ENCODE data around the gene GGCX.
"Not testable (repeated sequence)": the region's sequence is repeated elsewhere in the genome, so short reads cannot be mapped to it uniquely, and the experiment has no call there.

The GGCX gene

GRCh38 chr2:85593023-85593422, 31.7 kb upstream of the GGCX start:
- TF ChIP-seq CTCF (IDR thresholded peaks at IDR 0.05; ENCODE audit: insufficient read depth, low read depth, low read length, missing control alignments) = no peak
- H3K4me3 ChIP-seq (ENCODE audit: low read depth, low read length) = no peak overlapping the region
- DNase-seq (ENCODE audit: low read depth) = no peak

- not testable (repeated sequence) for DNase-seq (ENCODE audit: low read depth); H3K4me3 ChIP-seq (ENCODE audit: low read depth, low read length)
These were observed 31.0 kb upstream of the GGCX start for GRCh38 chr2:85592299-85592698.

- DNase-seq (ENCODE audit: low read depth) = no peak
- TF ChIP-seq CTCF (IDR thresholded peaks at IDR 0.05; ENCODE audit: insufficient read depth, low read depth, low read length, missing control alignments) = no peak
- H3K4me3 ChIP-seq (ENCODE audit: low read depth, low read length) = no peak overlapping the region
These were observed 30.3 kb upstream of the GGCX start for GRCh38 chr2:85591563-85591962.

- no peak for DNase-seq (ENCODE audit: low read depth)
- H3K4me3 ChIP-seq (ENCODE audit: low read depth, low read length) = no peak overlapping the region
- TF ChIP-seq CTCF (IDR thresholded peaks at IDR 0.05; ENCODE audit: insufficient read depth, low read depth, low read length, missing control alignments) = no peak
These were observed 29.7 kb upstream of the GGCX start for GRCh38 chr2:85590950-85591349.

GRCh38 chr2:85589982-85590791, 28.9 kb upstream of the GGCX start:
- no peak for TF ChIP-seq CTCF (IDR thresholded peaks at IDR 0.05; ENCODE audit: insufficient read depth, low read depth, low read length, missing control alignments)
- no peak overlapping the region for H3K4me3 ChIP-seq (ENCODE audit: low read depth, low read length)
- DNase-seq (ENCODE audit: low read depth) = no peak

- DNase-seq (ENCODE audit: low read depth) = no peak
- no peak for TF ChIP-seq CTCF (IDR thresholded peaks at IDR 0.05; ENCODE audit: insufficient read depth, low read depth, low read length, missing control alignments)
- no peak overlapping the region for H3K4me3 ChIP-seq (ENCODE audit: low read depth, low read length)
These were observed 27.9 kb upstream of the GGCX start for GRCh38 chr2:85589181-85589580.

- TF ChIP-seq CTCF (IDR thresholded peaks at IDR 0.05; ENCODE audit: insufficient read depth, low read depth, low read length, missing control alignments) = no peak
- DNase-seq (ENCODE audit: low read depth) = no peak
- no peak overlapping the region for H3K4me3 ChIP-seq (ENCODE audit: low read depth, low read length)
These were observed 27.4 kb upstream of the GGCX start for GRCh38 chr2:85588645-85589044.
